Measurements from ENCODE around the gene VWC2L.

- no peak for TF ChIP-seq POLR2A (IDR thresholded peaks at IDR 0.05)
- TF ChIP-seq, protein P1, sequence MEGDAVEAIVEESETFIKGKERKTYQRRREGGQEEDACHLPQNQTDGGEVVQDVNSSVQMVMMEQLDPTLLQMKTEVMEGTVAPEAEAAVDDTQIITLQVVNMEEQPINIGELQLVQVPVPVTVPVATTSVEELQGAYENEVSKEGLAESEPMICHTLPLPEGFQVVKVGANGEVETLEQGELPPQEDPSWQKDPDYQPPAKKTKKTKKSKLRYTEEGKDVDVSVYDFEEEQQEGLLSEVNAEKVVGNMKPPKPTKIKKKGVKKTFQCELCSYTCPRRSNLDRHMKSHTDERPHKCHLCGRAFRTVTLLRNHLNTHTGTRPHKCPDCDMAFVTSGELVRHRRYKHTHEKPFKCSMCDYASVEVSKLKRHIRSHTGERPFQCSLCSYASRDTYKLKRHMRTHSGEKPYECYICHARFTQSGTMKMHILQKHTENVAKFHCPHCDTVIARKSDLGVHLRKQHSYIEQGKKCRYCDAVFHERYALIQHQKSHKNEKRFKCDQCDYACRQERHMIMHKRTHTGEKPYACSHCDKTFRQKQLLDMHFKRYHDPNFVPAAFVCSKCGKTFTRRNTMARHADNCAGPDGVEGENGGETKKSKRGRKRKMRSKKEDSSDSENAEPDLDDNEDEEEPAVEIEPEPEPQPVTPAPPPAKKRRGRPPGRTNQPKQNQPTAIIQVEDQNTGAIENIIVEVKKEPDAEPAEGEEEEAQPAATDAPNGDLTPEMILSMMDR (IDR thresholded peaks at IDR 0.05) = no peak
These were observed 155.6 kb downstream of the VWC2L start for GRCh38 chr2:214566457-214566856.
